ENCODE measurements around the gene UGCG.

The UGCG gene

GRCh38 chr9:111970827-111971226 lies 74.2 kb downstream of the UGCG start:
- Histone ChIP-seq H3K4ac (ENCODE audit: low read depth, low read length) (no peak overlapping the region), H3K4me1 (ENCODE audit: control insufficient read depth, low read depth, low read length) (no peaks in the 10 kb centered on the region), H4K8ac (ENCODE audit: low read depth, low read length) (no peak overlapping the region), H3K79me1 (ENCODE audit: low read length) (no peaks in the 10 kb centered on the region), H3K18ac (ENCODE audit: low read length) (no peak overlapping the region), H2BK15ac (replicated peaks; ENCODE audit: low read depth) (no peak overlapping the region), H3K23ac (ENCODE audit: low read length) (no peak overlapping the region), H3K4me3 (ENCODE audit: low read length) (no peak overlapping the region), H4K5ac (ENCODE audit: low read length) (no peak overlapping the region), H3K27ac (ENCODE audit: low read depth, low read length) (no peak overlapping the region), H3K4me2 (ENCODE audit: low read length) (no peak overlapping the region), H2AK5ac (ENCODE audit: low read length) (no peak overlapping the region), H2BK120ac (ENCODE audit: low read depth, low read length) (no peak overlapping the region), H3K36me3 (ENCODE audit: control insufficient read depth, insufficient read depth, low read length) (no peaks in the 10 kb centered on the region), H3K79me2 (ENCODE audit: control insufficient read depth, insufficient read depth, low read length) (no peaks in the 10 kb centered on the region), H3K56ac (ENCODE audit: low read length) (no peak overlapping the region), H3K27me3 (ENCODE audit: insufficient read depth, low read length, poor library complexity) (no peaks in the 10 kb centered on the region), H2BK5ac (ENCODE audit: low read length) (no peak overlapping the region), H3K9ac (ENCODE audit: low read length) (no peak overlapping the region)
- WGBS (ENCODE audit: extremely low coverage, insufficient coverage, low lambda C conversion rate), result no CpG with 5 or more reads among the region's 2 CpGs
- peak; percentile 89 for DNase-seq

GRCh38 chr9:111974092-111974681 lies 77.6 kb downstream of the UGCG start:
- H3K23ac ChIP-seq (ENCODE audit: low read length), result no peak overlapping the region
- no peak overlapping the region for H2BK120ac ChIP-seq (ENCODE audit: low read depth, low read length)
- no peak overlapping the region for H3K4me2 ChIP-seq (ENCODE audit: low read length)
- H3K36me3 ChIP-seq (ENCODE audit: control insufficient read depth, insufficient read depth, low read length), result no peaks in the 10 kb centered on the region
- H3K4me3 ChIP-seq (ENCODE audit: low read length), result no peak overlapping the region
- no peak overlapping the region for H4K8ac ChIP-seq (ENCODE audit: low read depth, low read length)
- no peak overlapping the region for H3K9ac ChIP-seq (ENCODE audit: low read length)
- WGBS (ENCODE audit: extremely low coverage, insufficient coverage, low lambda C conversion rate), result no CpG with 5 or more reads among the region's 12 CpGs
- no peak overlapping the region for H3K4ac ChIP-seq (ENCODE audit: low read depth, low read length)
- DNase-seq, result no peak
- no peak overlapping the region for H2BK5ac ChIP-seq (ENCODE audit: low read length)
- no peaks in the 10 kb centered on the region for H3K79me2 ChIP-seq (ENCODE audit: control insufficient read depth, insufficient read depth, low read length)
- H3K79me1 ChIP-seq (ENCODE audit: low read length), result no peaks in the 10 kb centered on the region
- H4K5ac ChIP-seq (ENCODE audit: low read length), result no peak overlapping the region
- H2AK5ac ChIP-seq (ENCODE audit: low read length), result no peak overlapping the region
- no peak overlapping the region for H3K56ac ChIP-seq (ENCODE audit: low read length)
- no peaks in the 10 kb centered on the region for H3K4me1 ChIP-seq (ENCODE audit: control insufficient read depth, low read depth, low read length)
- no peak overlapping the region for H3K18ac ChIP-seq (ENCODE audit: low read length)
- H2BK15ac ChIP-seq (replicated peaks; ENCODE audit: low read depth), result no peak overlapping the region
- H3K27me3 ChIP-seq (ENCODE audit: insufficient read depth, low read length, poor library complexity), result no peaks in the 10 kb centered on the region
- H3K27ac ChIP-seq (ENCODE audit: low read depth, low read length), result no peak overlapping the region

GRCh38 chr9:111975709-111976108 lies 79.1 kb downstream of the UGCG start:
- H2AK5ac ChIP-seq (ENCODE audit: low read length), result no peak overlapping the region
- H3K23ac ChIP-seq (ENCODE audit: low read length), result peak overlapping the region; percentile 45
- H3K4ac ChIP-seq (ENCODE audit: low read depth, low read length), result no peak overlapping the region
- no peak overlapping the region for H3K9ac ChIP-seq (ENCODE audit: low read length)
- H3K36me3 ChIP-seq (ENCODE audit: control insufficient read depth, insufficient read depth, low read length), result no peaks in the 10 kb centered on the region
- H3K4me3 ChIP-seq (ENCODE audit: low read length), result no peak overlapping the region
- no peak overlapping the region for H2BK120ac ChIP-seq (ENCODE audit: low read depth, low read length)
- H3K18ac ChIP-seq (ENCODE audit: low read length), result no peak overlapping the region
- H3K27me3 ChIP-seq (ENCODE audit: insufficient read depth, low read length, poor library complexity), result no peaks in the 10 kb centered on the region
- no peak overlapping the region for H2BK5ac ChIP-seq (ENCODE audit: low read length)
- peak; percentile 56 for DNase-seq
- no peak overlapping the region for H2BK15ac ChIP-seq (replicated peaks; ENCODE audit: low read depth)
- H4K8ac ChIP-seq (ENCODE audit: low read depth, low read length), result no peak overlapping the region
- no peak overlapping the region for H3K4me2 ChIP-seq (ENCODE audit: low read length)
- no peaks in the 10 kb centered on the region for H3K79me2 ChIP-seq (ENCODE audit: control insufficient read depth, insufficient read depth, low read length)
- no peak overlapping the region for H3K56ac ChIP-seq (ENCODE audit: low read length)
- WGBS (ENCODE audit: extremely low coverage, insufficient coverage, low lambda C conversion rate), result no CpG with 5 or more reads among the region's 5 CpGs
- H3K27ac ChIP-seq (ENCODE audit: low read depth, low read length), result no peak overlapping the region
- H4K5ac ChIP-seq (ENCODE audit: low read length), result no peak overlapping the region
- H3K4me1 ChIP-seq (ENCODE audit: control insufficient read depth, low read depth, low read length), result peaks cover 2% of the 10 kb centered on the region
- H3K79me1 ChIP-seq (ENCODE audit: low read length), result no peaks in the 10 kb centered on the region

GRCh38 chr9:111978616-111979015 lies 82.0 kb downstream of the UGCG start:
- no peak overlapping the region for H3K9ac ChIP-seq (ENCODE audit: low read length)
- H3K56ac ChIP-seq (ENCODE audit: low read length), result no peak overlapping the region
- H3K27ac ChIP-seq (ENCODE audit: low read depth, low read length), result no peak overlapping the region
- H2BK120ac ChIP-seq (ENCODE audit: low read depth, low read length), result no peak overlapping the region
- no peak overlapping the region for H3K23ac ChIP-seq (ENCODE audit: low read length)
- no peak overlapping the region for H3K4ac ChIP-seq (ENCODE audit: low read depth, low read length)
- no peak overlapping the region for H3K4me3 ChIP-seq (ENCODE audit: low read length)
- no peak overlapping the region for H2AK5ac ChIP-seq (ENCODE audit: low read length)
- H3K36me3 ChIP-seq (ENCODE audit: control insufficient read depth, insufficient read depth, low read length), result no peaks in the 10 kb centered on the region
- DNase-seq, result no peak
- no peak overlapping the region for H2BK15ac ChIP-seq (replicated peaks; ENCODE audit: low read depth)
- no peak overlapping the region for H3K4me2 ChIP-seq (ENCODE audit: low read length)
- peaks cover 3% of the 10 kb centered on the region for H3K4me1 ChIP-seq (ENCODE audit: control insufficient read depth, low read depth, low read length)
- H4K5ac ChIP-seq (ENCODE audit: low read length), result no peak overlapping the region
- H2BK5ac ChIP-seq (ENCODE audit: low read length), result no peak overlapping the region
- no peak overlapping the region for H3K18ac ChIP-seq (ENCODE audit: low read length)
- H3K79me1 ChIP-seq (ENCODE audit: low read length), result no peaks in the 10 kb centered on the region
- H3K79me2 ChIP-seq (ENCODE audit: control insufficient read depth, insufficient read depth, low read length), result no peaks in the 10 kb centered on the region
- H4K8ac ChIP-seq (ENCODE audit: low read depth, low read length), result no peak overlapping the region
- WGBS (ENCODE audit: extremely low coverage, insufficient coverage, low lambda C conversion rate), result no CpG with 5 or more reads among the region's 4 CpGs
- no peaks in the 10 kb centered on the region for H3K27me3 ChIP-seq (ENCODE audit: insufficient read depth, low read length, poor library complexity)

- Histone ChIP-seq H3K56ac (ENCODE audit: low read length) (no peak overlapping the region), H2BK120ac (ENCODE audit: low read depth, low read length) (no peak overlapping the region), H2BK5ac (ENCODE audit: low read length) (no peak overlapping the region), H3K9ac (ENCODE audit: low read length) (no peak overlapping the region), H3K4me1 (ENCODE audit: control insufficient read depth, low read depth, low read length) (peaks cover 3% of the 10 kb centered on the region), H3K4me2 (ENCODE audit: low read length) (no peak overlapping the region), H3K4me3 (ENCODE audit: low read length) (no peak overlapping the region), H3K23ac (ENCODE audit: low read length) (no peak overlapping the region), H2AK5ac (ENCODE audit: low read length) (no peak overlapping the region), H3K79me1 (ENCODE audit: low read length) (no peaks in the 10 kb centered on the region), H3K4ac (ENCODE audit: low read depth, low read length) (no peak overlapping the region), H3K79me2 (ENCODE audit: control insufficient read depth, insufficient read depth, low read length) (no peaks in the 10 kb centered on the region), H4K5ac (ENCODE audit: low read length) (no peak overlapping the region), H3K27me3 (ENCODE audit: insufficient read depth, low read length, poor library complexity) (no peaks in the 10 kb centered on the region), H4K8ac (ENCODE audit: low read depth, low read length) (no peak overlapping the region), H3K36me3 (ENCODE audit: control insufficient read depth, insufficient read depth, low read length) (no peaks in the 10 kb centered on the region), H2BK15ac (replicated peaks; ENCODE audit: low read depth) (no peak overlapping the region), H3K18ac (ENCODE audit: low read length) (no peak overlapping the region), H3K27ac (ENCODE audit: low read depth, low read length) (no peak overlapping the region)
- no peak for DNase-seq
- WGBS (ENCODE audit: extremely low coverage, insufficient coverage, low lambda C conversion rate), result no CpG with 5 or more reads among the region's 3 CpGs
Measured at GRCh38 chr9:111979561-111979960, 82.9 kb downstream of the UGCG start.

GRCh38 chr9:111980398-111980797 lies 83.8 kb downstream of the UGCG start:
- H3K27me3 ChIP-seq (ENCODE audit: insufficient read depth, low read length, poor library complexity), result no peaks in the 10 kb centered on the region
- H4K8ac ChIP-seq (ENCODE audit: low read depth, low read length), result no peak overlapping the region
- no CpG with 5 or more reads among the region's 4 CpGs for WGBS (ENCODE audit: extremely low coverage, insufficient coverage, low lambda C conversion rate)
- no peak overlapping the region for H3K4ac ChIP-seq (ENCODE audit: low read depth, low read length)
- no peak overlapping the region for H3K23ac ChIP-seq (ENCODE audit: low read length)
- no peak overlapping the region for H2BK120ac ChIP-seq (ENCODE audit: low read depth, low read length)
- no peaks in the 10 kb centered on the region for H3K36me3 ChIP-seq (ENCODE audit: control insufficient read depth, insufficient read depth, low read length)
- no peaks in the 10 kb centered on the region for H3K79me2 ChIP-seq (ENCODE audit: control insufficient read depth, insufficient read depth, low read length)
- H2AK5ac ChIP-seq (ENCODE audit: low read length), result no peak overlapping the region
- H3K79me1 ChIP-seq (ENCODE audit: low read length), result no peaks in the 10 kb centered on the region
- no peak overlapping the region for H3K4me2 ChIP-seq (ENCODE audit: low read length)
- H3K4me1 ChIP-seq (ENCODE audit: control insufficient read depth, low read depth, low read length), result peaks cover 3% of the 10 kb centered on the region
- no peak overlapping the region for H3K18ac ChIP-seq (ENCODE audit: low read length)
- H3K27ac ChIP-seq (ENCODE audit: low read depth, low read length), result no peak overlapping the region
- H3K56ac ChIP-seq (ENCODE audit: low read length), result peak overlapping the region; percentile 25
- no peak overlapping the region for H3K9ac ChIP-seq (ENCODE audit: low read length)
- no peak overlapping the region for H2BK5ac ChIP-seq (ENCODE audit: low read length)
- H2BK15ac ChIP-seq (replicated peaks; ENCODE audit: low read depth), result no peak overlapping the region
- no peak overlapping the region for H4K5ac ChIP-seq (ENCODE audit: low read length)
- peak; percentile 66 for DNase-seq
- H3K4me3 ChIP-seq (ENCODE audit: low read length), result no peak overlapping the region

All from mesendoderm (in vitro differentiated cells).